ENCODE results near the gene RTL5.

RTL5 gene

DNA sequence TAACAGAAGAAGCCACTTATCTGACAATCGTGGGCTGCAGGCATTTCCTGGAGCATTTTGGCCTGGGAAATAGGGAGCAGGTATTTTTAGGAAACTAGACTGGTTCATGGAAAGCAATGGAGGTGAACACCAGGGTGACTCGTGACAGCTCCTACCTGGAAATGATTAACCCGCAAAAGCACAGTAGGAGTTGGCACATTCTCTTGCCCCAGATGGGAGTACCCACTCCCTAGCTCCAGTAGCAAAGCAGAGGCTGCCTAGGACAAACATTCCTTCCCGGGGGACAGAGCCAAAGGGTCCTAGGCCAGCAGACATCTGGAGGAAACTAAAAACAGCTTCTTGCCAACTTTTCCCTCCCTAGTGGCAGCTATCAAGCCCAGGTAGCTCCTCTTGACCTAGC, 29.0 kb downstream of the RTL5 start:
- Histone ChIP-seq H3K4me2 (ENCODE audit: low read length) (no peak overlapping the region), H4K20me1 (ENCODE audit: insufficient read depth, low read length) (no peaks in the 10 kb centered on the region), H3K27ac (ENCODE audit: low read depth, low read length, poor library complexity, severe bottlenecking) (no peak overlapping the region), H3K79me2 (ENCODE audit: insufficient read depth, low read length) (no peaks in the 10 kb centered on the region), H3K36me3 (ENCODE audit: insufficient read depth, low read length) (no peaks in the 10 kb centered on the region), H3K9ac (ENCODE audit: low read length) (no peak overlapping the region), H3K9me3 (ENCODE audit: low read length) (no peaks in the 10 kb centered on the region), H2AFZ (ENCODE audit: low read length) (no peak overlapping the region), H3K27me3 (ENCODE audit: insufficient read depth, low read length) (no peaks in the 10 kb centered on the region), H3K4me3 (ENCODE audit: low read depth, low read length, poor library complexity, severe bottlenecking) (no peak overlapping the region), H3F3A (ENCODE audit: insufficient read depth, low read length) (no peaks in the 10 kb centered on the region), H3K4me1 (ENCODE audit: insufficient read depth, low read length, severe bottlenecking) (no peaks in the 10 kb centered on the region), H3K9me2 (ENCODE audit: low read depth, low read length) (no peaks in the 10 kb centered on the region)
- TF ChIP-seq EZH2 (IDR thresholded peaks at IDR 0.05; ENCODE audit: borderline replicate concordance, low read length): no peak

DNA sequence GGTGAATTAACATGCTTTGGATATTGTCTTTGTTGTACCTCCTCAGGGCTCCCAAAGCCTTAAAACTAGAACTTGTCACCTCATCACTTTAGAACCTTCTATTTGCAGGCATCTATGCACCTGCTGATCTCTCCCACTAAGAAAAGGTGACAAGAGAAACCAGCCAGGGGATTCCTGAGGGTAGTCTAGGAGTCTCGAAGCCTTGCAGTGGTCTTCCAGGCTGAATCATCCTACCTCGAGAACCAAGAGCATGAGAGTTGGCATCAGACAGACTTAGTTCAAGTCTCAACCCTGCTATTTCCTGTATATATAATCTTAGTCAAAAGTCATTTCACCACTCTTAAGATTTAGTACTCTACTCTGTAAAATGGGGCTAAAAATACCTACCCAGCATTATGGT, 29.6 kb downstream of the RTL5 start:
- H3K9me3 ChIP-seq (ENCODE audit: low read length): no peaks in the 10 kb centered on the region
- TF ChIP-seq EZH2 (IDR thresholded peaks at IDR 0.05; ENCODE audit: borderline replicate concordance, low read length): no peak
- TF ChIP-seq, protein P1, sequence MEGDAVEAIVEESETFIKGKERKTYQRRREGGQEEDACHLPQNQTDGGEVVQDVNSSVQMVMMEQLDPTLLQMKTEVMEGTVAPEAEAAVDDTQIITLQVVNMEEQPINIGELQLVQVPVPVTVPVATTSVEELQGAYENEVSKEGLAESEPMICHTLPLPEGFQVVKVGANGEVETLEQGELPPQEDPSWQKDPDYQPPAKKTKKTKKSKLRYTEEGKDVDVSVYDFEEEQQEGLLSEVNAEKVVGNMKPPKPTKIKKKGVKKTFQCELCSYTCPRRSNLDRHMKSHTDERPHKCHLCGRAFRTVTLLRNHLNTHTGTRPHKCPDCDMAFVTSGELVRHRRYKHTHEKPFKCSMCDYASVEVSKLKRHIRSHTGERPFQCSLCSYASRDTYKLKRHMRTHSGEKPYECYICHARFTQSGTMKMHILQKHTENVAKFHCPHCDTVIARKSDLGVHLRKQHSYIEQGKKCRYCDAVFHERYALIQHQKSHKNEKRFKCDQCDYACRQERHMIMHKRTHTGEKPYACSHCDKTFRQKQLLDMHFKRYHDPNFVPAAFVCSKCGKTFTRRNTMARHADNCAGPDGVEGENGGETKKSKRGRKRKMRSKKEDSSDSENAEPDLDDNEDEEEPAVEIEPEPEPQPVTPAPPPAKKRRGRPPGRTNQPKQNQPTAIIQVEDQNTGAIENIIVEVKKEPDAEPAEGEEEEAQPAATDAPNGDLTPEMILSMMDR (IDR thresholded peaks at IDR 0.05; ENCODE audit: low read length): no peak
- H4K20me1 ChIP-seq (ENCODE audit: insufficient read depth, low read length): no peaks in the 10 kb centered on the region
- H3K79me2 ChIP-seq (ENCODE audit: insufficient read depth, low read length): no peaks in the 10 kb centered on the region
- H3K9me2 ChIP-seq (ENCODE audit: low read depth, low read length): no peaks in the 10 kb centered on the region
- no peak overlapping the region for H2AFZ ChIP-seq (ENCODE audit: low read length)
- no peak overlapping the region for H3K4me3 ChIP-seq (ENCODE audit: low read depth, low read length, poor library complexity, severe bottlenecking)
- no peaks in the 10 kb centered on the region for H3K4me1 ChIP-seq (ENCODE audit: insufficient read depth, low read length, severe bottlenecking)
- no peaks in the 10 kb centered on the region for H3F3A ChIP-seq (ENCODE audit: insufficient read depth, low read length)
- no peaks in the 10 kb centered on the region for H3K27me3 ChIP-seq (ENCODE audit: insufficient read depth, low read length)
- no peak overlapping the region for H3K4me2 ChIP-seq (ENCODE audit: low read length)
- no peak overlapping the region for H3K27ac ChIP-seq (ENCODE audit: low read depth, low read length, poor library complexity, severe bottlenecking)
- no peak overlapping the region for H3K9ac ChIP-seq (ENCODE audit: low read length)
- no peaks in the 10 kb centered on the region for H3K36me3 ChIP-seq (ENCODE audit: insufficient read depth, low read length)

DNA sequence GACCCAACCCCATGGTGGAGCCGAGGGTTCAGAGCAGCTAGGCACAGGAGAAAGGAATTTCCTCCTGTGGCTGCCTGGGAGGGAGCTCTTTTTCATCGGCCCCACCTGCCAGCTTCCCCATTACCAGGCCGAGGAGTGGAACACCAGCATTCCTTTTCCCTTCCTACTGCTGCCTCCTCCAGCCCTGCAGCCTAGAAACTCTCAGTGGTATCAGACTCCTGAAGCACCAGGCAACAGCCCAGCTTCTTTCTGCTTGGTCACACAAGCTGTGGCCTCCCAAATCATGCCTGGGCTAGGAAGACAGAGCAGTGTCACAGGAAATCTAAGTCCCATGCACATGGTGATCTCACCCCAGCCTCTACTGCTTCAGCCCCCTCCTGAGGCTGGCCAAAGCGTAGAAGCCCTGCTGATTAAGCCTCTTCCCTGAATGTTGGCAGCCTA, 30.1 kb downstream of the RTL5 start:
- Histone ChIP-seq H3K9ac (ENCODE audit: low read length) (no peak overlapping the region), H3K27ac (ENCODE audit: low read depth, low read length, poor library complexity, severe bottlenecking) (no peak overlapping the region)

More for the DNA sequence above, 30.1 kb downstream of the RTL5 start:
- Histone ChIP-seq H3K9me3 (ENCODE audit: low read length) (no peaks in the 10 kb centered on the region), H3F3A (ENCODE audit: insufficient read depth, low read length) (no peaks in the 10 kb centered on the region), H3K79me2 (ENCODE audit: insufficient read depth, low read length) (no peaks in the 10 kb centered on the region), H4K20me1 (ENCODE audit: insufficient read depth, low read length) (no peaks in the 10 kb centered on the region), H3K4me3 (ENCODE audit: low read depth, low read length, poor library complexity, severe bottlenecking) (no peak overlapping the region), H3K9me2 (ENCODE audit: low read depth, low read length) (no peaks in the 10 kb centered on the region), H3K36me3 (ENCODE audit: insufficient read depth, low read length) (no peaks in the 10 kb centered on the region), H3K27me3 (ENCODE audit: insufficient read depth, low read length) (no peaks in the 10 kb centered on the region), H2AFZ (ENCODE audit: low read length) (no peak overlapping the region), H3K4me2 (ENCODE audit: low read length) (no peak overlapping the region), H3K4me1 (ENCODE audit: insufficient read depth, low read length, severe bottlenecking) (no peaks in the 10 kb centered on the region)
- no peak for TF ChIP-seq EZH2 (IDR thresholded peaks at IDR 0.05; ENCODE audit: borderline replicate concordance, low read length)
- TF ChIP-seq, protein P1 (IDR thresholded peaks at IDR 0.05; ENCODE audit: low read length): no peak
